ENCODE measurements around the gene C1orf21. TPM values are rescaled to one million over a fixed set of nuclear protein-coding genes. Genes with fewer than 3 reads are reported as not detected.

C1orf21 gene
- total RNA-seq, 1 experiment from 2014 or later: 28.5 TPM

DNA sequence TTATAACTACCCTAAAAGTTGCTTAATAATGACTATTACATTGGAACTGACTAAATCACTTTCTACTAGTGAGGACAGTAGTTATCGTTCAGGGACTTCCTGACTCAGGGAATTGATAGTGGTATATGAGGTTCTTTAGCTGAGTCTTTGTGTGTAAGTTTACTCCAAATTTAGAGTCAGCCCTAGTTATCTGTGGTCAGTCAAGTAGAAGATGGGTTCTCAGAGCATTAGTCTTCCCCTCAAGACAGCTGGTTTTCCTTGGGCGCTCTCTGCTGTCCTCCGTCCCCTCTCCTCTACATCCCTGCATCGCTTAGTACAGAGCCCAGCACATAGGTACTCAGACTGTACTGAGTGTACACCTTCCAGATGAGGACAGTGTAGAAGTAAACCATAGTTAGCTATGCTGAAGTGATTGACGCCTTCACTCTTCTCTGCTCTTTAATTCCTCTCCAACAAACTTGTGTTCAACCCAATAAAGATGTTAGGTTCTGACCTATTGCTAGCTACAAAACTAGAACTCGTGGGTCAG, 116.5 kb downstream of the C1orf21 start:
- ATAC-seq: no peak
- no peak for DNase-seq (ENCODE audit: low spot score)
- ChIA-PET CTCF (interaction anchor here (1.5 kb wide), 1 partner anchor 37 kb away, joined by 3 read pairs; no protein-coding TSS in a partner anchor), POLR2A (no interaction called here)
- 0 out of 2 replicates have a peak overlapping the region, but pooled peaks have one; percentile 28 for H3K27ac Mint-ChIP-seq
- no peaks in the 10 kb centered on the region for H3K27me3 Mint-ChIP-seq (ENCODE audit: low read depth)
- peaks cover 3% of the 10 kb centered on the region for H3K9me3 Mint-ChIP-seq
- H3K4me3 Mint-ChIP-seq: no peak overlapping the region
- no peaks in the 10 kb centered on the region for H3K36me3 Mint-ChIP-seq
- H3K4me1 Mint-ChIP-seq: peaks cover 23% of the 10 kb centered on the region
- TF ChIP-seq NR2C2 (CRISPR knock-in tag; IDR thresholded peaks at IDR 0.05) (no peak), IRF2 (CRISPR knock-in tag; IDR thresholded peaks at IDR 0.05; ENCODE audit: borderline replicate concordance, low read depth) (no peak), FOXK1 (CRISPR knock-in tag; IDR thresholded peaks at IDR 0.05) (no peak), NFE2L1 (CRISPR knock-in tag; IDR thresholded peaks at IDR 0.05) (no peak), ZNF121 (CRISPR knock-in tag; IDR thresholded peaks at IDR 0.05) (no peak), GTF2I (CRISPR knock-in tag; conservative IDR thresholded peaks at IDR 0.05) (no peak), TEAD4 (CRISPR knock-in tag; IDR thresholded peaks at IDR 0.05) (no peak)
- TF ChIP-seq, protein P1, sequence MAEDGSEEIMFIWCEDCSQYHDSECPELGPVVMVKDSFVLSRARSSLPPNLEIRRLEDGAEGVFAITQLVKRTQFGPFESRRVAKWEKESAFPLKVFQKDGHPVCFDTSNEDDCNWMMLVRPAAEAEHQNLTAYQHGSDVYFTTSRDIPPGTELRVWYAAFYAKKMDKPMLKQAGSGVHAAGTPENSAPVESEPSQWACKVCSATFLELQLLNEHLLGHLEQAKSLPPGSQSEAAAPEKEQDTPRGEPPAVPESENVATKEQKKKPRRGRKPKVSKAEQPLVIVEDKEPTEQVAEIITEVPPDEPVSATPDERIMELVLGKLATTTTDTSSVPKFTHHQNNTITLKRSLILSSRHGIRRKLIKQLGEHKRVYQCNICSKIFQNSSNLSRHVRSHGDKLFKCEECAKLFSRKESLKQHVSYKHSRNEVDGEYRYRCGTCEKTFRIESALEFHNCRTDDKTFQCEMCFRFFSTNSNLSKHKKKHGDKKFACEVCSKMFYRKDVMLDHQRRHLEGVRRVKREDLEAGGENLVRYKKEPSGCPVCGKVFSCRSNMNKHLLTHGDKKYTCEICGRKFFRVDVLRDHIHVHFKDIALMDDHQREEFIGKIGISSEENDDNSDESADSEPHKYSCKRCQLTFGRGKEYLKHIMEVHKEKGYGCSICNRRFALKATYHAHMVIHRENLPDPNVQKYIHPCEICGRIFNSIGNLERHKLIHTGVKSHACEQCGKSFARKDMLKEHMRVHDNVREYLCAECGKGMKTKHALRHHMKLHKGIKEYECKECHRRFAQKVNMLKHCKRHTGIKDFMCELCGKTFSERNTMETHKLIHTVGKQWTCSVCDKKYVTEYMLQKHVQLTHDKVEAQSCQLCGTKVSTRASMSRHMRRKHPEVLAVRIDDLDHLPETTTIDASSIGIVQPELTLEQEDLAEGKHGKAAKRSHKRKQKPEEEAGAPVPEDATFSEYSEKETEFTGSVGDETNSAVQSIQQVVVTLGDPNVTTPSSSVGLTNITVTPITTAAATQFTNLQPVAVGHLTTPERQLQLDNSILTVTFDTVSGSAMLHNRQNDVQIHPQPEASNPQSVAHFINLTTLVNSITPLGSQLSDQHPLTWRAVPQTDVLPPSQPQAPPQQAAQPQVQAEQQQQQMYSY (CRISPR knock-in tag; IDR thresholded peaks at IDR 0.05): no peak

DNA sequence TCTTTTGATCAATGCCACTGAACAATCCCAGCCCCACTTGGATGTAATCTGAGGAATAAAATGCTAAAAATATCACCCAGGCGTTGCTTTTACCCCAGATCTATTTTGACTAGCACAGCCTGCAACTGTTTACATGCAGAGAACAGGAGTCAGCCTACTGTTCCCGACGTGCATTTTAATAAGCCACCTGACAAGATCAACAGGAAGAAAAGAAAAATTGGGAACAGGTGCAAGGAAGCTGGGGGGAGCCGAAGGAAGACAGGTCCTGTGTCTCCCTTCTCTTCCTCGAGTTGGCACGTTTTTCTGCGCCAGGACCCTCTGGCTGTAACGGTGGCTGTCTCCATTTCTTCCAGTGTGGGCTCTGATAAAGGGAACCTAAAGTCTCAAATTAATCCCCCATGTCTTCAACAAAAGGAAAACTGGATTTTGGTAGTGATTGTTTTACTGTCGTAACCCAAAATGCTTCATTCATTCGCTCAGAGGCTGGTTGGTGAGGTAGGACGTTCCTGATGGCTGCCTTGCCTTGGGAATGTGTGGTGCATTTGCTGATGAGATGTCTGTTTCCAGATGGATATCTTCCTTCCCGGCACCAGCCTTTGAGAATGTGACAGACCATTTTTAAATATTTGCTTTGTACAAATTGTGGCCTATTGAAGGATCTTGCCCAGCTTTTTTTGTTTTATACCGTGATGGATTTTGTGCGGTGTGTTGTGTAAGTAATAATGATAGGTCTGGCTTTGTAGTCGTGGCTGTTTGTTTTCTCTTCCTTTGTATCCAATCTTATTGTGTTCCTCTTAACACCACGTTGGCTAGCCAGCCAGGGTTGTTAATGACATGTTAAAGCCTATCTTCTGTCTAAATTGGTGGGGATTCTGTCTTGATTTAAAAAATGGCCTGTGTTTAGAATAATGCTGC, 117.5 kb downstream of the C1orf21 start:
- ChIA-PET POLR2A (no interaction called here), CTCF (interaction anchor here (1.5 kb wide), 1 partner anchor 38 kb away, joined by 3 read pairs; no protein-coding TSS in a partner anchor)
- Mint-ChIP-seq H3K27ac (peak overlapping the region; percentile 13), H3K36me3 (no peaks in the 10 kb centered on the region), H3K27me3 (ENCODE audit: low read depth) (no peaks in the 10 kb centered on the region), H3K4me3 (no peak overlapping the region), H3K9me3 (peaks cover 3% of the 10 kb centered on the region), H3K4me1 (peaks cover 23% of the 10 kb centered on the region)
- no peak for DNase-seq (ENCODE audit: low spot score)
- peak; percentile 44; the same call in 1 of the 2 replicates for ATAC-seq
- TF ChIP-seq SMAD3 (CRISPR knock-in tag; IDR thresholded peaks at IDR 0.05; ENCODE audit: borderline replicate concordance) (no peak), ZNF232 (CRISPR knock-in tag; IDR thresholded peaks at IDR 0.05) (no peak), FOXP1 (CRISPR knock-in tag; IDR thresholded peaks at IDR 0.05; ENCODE audit: borderline replicate concordance) (no peak), TP53 (CRISPR knock-in tag; IDR thresholded peaks at IDR 0.05) (no peak)
- TF ChIP-seq, protein P2, sequence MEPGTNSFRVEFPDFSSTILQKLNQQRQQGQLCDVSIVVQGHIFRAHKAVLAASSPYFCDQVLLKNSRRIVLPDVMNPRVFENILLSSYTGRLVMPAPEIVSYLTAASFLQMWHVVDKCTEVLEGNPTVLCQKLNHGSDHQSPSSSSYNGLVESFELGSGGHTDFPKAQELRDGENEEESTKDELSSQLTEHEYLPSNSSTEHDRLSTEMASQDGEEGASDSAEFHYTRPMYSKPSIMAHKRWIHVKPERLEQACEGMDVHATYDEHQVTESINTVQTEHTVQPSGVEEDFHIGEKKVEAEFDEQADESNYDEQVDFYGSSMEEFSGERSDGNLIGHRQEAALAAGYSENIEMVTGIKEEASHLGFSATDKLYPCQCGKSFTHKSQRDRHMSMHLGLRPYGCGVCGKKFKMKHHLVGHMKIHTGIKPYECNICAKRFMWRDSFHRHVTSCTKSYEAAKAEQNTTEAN (CRISPR knock-in tag; IDR thresholded peaks at IDR 0.05): no peak
- TF ChIP-seq, protein P3, sequence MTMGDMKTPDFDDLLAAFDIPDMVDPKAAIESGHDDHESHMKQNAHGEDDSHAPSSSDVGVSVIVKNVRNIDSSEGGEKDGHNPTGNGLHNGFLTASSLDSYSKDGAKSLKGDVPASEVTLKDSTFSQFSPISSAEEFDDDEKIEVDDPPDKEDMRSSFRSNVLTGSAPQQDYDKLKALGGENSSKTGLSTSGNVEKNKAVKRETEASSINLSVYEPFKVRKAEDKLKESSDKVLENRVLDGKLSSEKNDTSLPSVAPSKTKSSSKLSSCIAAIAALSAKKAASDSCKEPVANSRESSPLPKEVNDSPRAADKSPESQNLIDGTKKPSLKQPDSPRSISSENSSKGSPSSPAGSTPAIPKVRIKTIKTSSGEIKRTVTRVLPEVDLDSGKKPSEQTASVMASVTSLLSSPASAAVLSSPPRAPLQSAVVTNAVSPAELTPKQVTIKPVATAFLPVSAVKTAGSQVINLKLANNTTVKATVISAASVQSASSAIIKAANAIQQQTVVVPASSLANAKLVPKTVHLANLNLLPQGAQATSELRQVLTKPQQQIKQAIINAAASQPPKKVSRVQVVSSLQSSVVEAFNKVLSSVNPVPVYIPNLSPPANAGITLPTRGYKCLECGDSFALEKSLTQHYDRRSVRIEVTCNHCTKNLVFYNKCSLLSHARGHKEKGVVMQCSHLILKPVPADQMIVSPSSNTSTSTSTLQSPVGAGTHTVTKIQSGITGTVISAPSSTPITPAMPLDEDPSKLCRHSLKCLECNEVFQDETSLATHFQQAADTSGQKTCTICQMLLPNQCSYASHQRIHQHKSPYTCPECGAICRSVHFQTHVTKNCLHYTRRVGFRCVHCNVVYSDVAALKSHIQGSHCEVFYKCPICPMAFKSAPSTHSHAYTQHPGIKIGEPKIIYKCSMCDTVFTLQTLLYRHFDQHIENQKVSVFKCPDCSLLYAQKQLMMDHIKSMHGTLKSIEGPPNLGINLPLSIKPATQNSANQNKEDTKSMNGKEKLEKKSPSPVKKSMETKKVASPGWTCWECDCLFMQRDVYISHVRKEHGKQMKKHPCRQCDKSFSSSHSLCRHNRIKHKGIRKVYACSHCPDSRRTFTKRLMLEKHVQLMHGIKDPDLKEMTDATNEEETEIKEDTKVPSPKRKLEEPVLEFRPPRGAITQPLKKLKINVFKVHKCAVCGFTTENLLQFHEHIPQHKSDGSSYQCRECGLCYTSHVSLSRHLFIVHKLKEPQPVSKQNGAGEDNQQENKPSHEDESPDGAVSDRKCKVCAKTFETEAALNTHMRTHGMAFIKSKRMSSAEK (CRISPR knock-in tag; IDR thresholded peaks at IDR 0.05; ENCODE audit: borderline replicate concordance): no peak
- TF ChIP-seq, protein P4, sequence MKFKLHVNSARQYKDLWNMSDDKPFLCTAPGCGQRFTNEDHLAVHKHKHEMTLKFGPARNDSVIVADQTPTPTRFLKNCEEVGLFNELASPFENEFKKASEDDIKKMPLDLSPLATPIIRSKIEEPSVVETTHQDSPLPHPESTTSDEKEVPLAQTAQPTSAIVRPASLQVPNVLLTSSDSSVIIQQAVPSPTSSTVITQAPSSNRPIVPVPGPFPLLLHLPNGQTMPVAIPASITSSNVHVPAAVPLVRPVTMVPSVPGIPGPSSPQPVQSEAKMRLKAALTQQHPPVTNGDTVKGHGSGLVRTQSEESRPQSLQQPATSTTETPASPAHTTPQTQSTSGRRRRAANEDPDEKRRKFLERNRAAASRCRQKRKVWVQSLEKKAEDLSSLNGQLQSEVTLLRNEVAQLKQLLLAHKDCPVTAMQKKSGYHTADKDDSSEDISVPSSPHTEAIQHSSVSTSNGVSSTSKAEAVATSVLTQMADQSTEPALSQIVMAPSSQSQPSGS (CRISPR knock-in tag; IDR thresholded peaks at IDR 0.05; ENCODE audit: borderline replicate concordance, low read depth): no peak
- TF ChIP-seq, protein P5, sequence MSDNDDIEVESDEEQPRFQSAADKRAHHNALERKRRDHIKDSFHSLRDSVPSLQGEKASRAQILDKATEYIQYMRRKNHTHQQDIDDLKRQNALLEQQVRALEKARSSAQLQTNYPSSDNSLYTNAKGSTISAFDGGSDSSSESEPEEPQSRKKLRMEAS (CRISPR knock-in tag; IDR thresholded peaks at IDR 0.05): no peak
- TF ChIP-seq, protein P1 (CRISPR knock-in tag; IDR thresholded peaks at IDR 0.05): no peak

Data from WTC11 (cell line).